HL-60 (cell line): Measurements from ENCODE around the gene S100PBP.

Experiments used
- DNase-seq, 2 experiments: peaks; one replicate each; pipeline ENCODE4 v3.0.0-alpha.2; 2010 to 2020; ENCODE audit warnings: low read depth in 1 of 2, low spot score in 1 of 2
- H3K27ac ChIP-seq: fragments of 250-450 bp; sonication (Bioruptor Pico); replicated peaks from 2 replicates; pipeline ENCODE4 v1.5.1; 2020; ENCODE audit warnings: mild to moderate bottlenecking, moderate library complexity
- H3K27me3 ChIP-seq: fragments of 250-450 bp; sonication (Bioruptor Pico); 2 replicates; pipeline ENCODE4 v1.5.1; 2021; ENCODE audit warnings: mild to moderate bottlenecking, moderate library complexity; ENCODE audit not compliant: insufficient read depth, poor library complexity, severe bottlenecking
- H3K4me3 ChIP-seq: replicated peaks from 2 replicates; pipeline ENCODE4 v1.5.1; 2011; ENCODE audit warnings: mild to moderate bottlenecking, control low read depth, low read length; ENCODE audit not compliant: insufficient read depth
- GABPA ChIP-seq: IDR thresholded peaks from 2 replicates; pipeline ENCODE4 v1.6.1; 2012; ENCODE audit warnings: low read depth
- POLR2AphosphoS5 ChIP-seq: IDR thresholded peaks from 2 replicates; pipeline ENCODE4 v1.6.1; 2012; ENCODE audit warnings: low read depth
- SPI1 ChIP-seq: IDR thresholded peaks from 2 replicates; pipeline ENCODE4 v1.6.1; 2012; ENCODE audit warnings: low read depth, mild to moderate bottlenecking, borderline replicate concordance
- TF ChIP-seq, protein P1 (sequence below): IDR thresholded peaks from one replicate; pipeline ENCODE4 v1.5.1; 2011; ENCODE audit warnings: low read length, control low read depth, inconsistent platforms; ENCODE audit not compliant: insufficient read depth
- TF ChIP-seq, protein P2 (sequence below): IDR thresholded peaks from 2 replicates; pipeline ENCODE4 v1.6.1; 2012; ENCODE audit warnings: low read depth; ENCODE audit not compliant: insufficient replicate concordance

Gene S100PBP

DNA sequence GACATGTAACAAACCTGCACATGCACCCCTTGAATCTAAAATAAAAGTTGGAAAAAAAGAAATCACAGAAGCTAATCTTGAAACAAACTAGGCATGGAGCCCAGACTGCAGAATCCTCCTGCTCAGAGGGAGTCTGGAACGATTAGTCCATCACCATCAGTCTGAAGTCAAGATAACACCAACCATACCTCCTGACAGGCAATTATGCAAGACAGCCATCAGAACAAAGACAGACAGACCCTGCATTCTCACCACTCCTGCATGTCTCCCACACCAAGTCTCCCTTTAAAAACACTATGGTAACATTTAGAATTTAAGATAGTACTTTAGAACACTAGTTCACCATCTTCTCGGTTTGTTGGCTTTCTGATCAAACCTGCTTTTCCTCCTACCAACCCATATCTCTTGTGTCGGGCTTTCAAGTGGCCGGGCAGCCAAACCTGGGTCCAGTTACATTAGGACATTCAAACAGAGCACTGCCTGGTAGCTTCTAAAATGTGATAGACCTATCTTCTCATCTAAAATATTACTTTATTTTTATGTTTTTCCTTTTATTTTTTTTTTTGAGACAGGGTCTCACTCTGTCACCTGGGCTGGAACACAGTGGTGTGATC lies 10.4 kb upstream of the S100PBP start:
- Histone ChIP-seq H3K27me3 (no peaks in the 10 kb centered on the region), H3K4me3 (no peak overlapping the region), H3K27ac (no peak overlapping the region)
- no peak for TF ChIP-seq GABPA
- TF ChIP-seq SPI1: no peak
- TF ChIP-seq POLR2AphosphoS5: no peak
- TF ChIP-seq, protein P1, sequence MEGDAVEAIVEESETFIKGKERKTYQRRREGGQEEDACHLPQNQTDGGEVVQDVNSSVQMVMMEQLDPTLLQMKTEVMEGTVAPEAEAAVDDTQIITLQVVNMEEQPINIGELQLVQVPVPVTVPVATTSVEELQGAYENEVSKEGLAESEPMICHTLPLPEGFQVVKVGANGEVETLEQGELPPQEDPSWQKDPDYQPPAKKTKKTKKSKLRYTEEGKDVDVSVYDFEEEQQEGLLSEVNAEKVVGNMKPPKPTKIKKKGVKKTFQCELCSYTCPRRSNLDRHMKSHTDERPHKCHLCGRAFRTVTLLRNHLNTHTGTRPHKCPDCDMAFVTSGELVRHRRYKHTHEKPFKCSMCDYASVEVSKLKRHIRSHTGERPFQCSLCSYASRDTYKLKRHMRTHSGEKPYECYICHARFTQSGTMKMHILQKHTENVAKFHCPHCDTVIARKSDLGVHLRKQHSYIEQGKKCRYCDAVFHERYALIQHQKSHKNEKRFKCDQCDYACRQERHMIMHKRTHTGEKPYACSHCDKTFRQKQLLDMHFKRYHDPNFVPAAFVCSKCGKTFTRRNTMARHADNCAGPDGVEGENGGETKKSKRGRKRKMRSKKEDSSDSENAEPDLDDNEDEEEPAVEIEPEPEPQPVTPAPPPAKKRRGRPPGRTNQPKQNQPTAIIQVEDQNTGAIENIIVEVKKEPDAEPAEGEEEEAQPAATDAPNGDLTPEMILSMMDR: no peak
- TF ChIP-seq, protein P2, sequence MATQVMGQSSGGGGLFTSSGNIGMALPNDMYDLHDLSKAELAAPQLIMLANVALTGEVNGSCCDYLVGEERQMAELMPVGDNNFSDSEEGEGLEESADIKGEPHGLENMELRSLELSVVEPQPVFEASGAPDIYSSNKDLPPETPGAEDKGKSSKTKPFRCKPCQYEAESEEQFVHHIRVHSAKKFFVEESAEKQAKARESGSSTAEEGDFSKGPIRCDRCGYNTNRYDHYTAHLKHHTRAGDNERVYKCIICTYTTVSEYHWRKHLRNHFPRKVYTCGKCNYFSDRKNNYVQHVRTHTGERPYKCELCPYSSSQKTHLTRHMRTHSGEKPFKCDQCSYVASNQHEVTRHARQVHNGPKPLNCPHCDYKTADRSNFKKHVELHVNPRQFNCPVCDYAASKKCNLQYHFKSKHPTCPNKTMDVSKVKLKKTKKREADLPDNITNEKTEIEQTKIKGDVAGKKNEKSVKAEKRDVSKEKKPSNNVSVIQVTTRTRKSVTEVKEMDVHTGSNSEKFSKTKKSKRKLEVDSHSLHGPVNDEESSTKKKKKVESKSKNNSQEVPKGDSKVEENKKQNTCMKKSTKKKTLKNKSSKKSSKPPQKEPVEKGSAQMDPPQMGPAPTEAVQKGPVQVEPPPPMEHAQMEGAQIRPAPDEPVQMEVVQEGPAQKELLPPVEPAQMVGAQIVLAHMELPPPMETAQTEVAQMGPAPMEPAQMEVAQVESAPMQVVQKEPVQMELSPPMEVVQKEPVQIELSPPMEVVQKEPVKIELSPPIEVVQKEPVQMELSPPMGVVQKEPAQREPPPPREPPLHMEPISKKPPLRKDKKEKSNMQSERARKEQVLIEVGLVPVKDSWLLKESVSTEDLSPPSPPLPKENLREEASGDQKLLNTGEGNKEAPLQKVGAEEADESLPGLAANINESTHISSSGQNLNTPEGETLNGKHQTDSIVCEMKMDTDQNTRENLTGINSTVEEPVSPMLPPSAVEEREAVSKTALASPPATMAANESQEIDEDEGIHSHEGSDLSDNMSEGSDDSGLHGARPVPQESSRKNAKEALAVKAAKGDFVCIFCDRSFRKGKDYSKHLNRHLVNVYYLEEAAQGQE: no peak
- no peak for DNase-seq

DNA sequence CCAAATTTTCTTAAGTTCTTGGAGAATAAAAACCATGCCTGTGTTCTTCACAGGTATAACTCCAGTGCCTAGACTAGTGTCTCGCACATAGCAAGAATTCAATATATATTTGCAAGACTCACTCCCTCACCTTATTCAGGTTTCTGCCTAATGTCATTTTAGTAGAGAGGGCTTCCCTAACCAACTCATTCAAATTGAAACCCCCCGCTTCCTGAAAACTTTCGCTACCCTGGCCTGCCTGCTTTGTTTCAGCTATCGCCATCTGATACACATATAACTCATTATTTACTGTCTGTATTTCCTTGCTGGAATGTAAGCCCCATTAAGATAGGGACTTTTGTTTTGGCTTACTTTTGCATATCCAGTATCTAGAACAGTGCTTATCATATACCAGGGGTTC lies 8.9 kb upstream of the S100PBP start:
- TF ChIP-seq POLR2AphosphoS5: no peak
- TF ChIP-seq, protein P1: no peak
- TF ChIP-seq, protein P2: no peak
- no peak for TF ChIP-seq GABPA
- no peak for TF ChIP-seq SPI1
- Histone ChIP-seq H3K27ac (no peak overlapping the region), H3K27me3 (no peaks in the 10 kb centered on the region), H3K4me3 (no peak overlapping the region)
- DNase-seq: no peak

DNA sequence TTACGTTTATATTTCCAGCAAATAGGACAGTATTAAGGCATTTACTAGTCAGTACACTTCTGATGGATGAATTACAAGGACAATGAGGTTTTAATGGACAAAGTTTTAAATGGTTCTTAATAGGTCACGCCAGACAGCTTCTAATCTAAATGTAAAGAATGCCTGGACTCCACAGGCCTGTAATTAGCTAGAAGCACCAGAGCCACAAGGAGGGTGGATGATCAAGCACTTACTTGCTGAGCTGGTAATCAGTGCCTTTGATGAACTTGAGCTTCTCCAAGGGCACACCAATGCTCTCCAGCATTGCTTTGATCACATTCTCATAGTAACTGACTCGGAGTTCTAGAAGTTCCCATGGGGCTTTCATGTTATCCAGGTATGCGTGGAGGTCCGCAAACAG lies 7.1 kb upstream of the S100PBP start:
- TF ChIP-seq, protein P1: no peak
- TF ChIP-seq, protein P2: no peak
- TF ChIP-seq SPI1: no peak
- TF ChIP-seq GABPA: no peak
- no peak for TF ChIP-seq POLR2AphosphoS5
- Histone ChIP-seq H3K4me3 (no peak overlapping the region), H3K27me3 (no peaks in the 10 kb centered on the region), H3K27ac (no peak overlapping the region)
- DNase-seq: no peak
